Esophagus muscularis mucosa (tissue), 3 donors: ENCODE data around the gene SLC25A13.

Experiments used
- CTCF ChIP-seq, 3 experiments: fragments of 200-600 bp in 2 of 3; fragments of 450-650 bp in 1 of 3; sonication (generic) in 2 of 3; IDR thresholded peaks; one replicate each; pipeline ENCODE4 v1.5.1; 2017 to 2019; ENCODE audit warnings: antibody characterized with exemption in 3 of 3, mild to moderate bottlenecking in 2 of 3, moderate library complexity in 1 of 3
- POLR2A ChIP-seq: fragments of 450-650 bp; IDR thresholded peaks from one replicate; pipeline ENCODE4 v1.6.1; 2017; ENCODE audit warnings: antibody characterized with exemption, moderate library complexity, mild to moderate bottlenecking, low read depth
- POLR2AphosphoS5 ChIP-seq, 2 donors: sonication (generic); formaldehyde crosslinking; IDR thresholded peaks; one replicate each; pipeline ENCODE4 v1.6.1; 2017; ENCODE audit warnings: antibody characterized with exemption in 2 of 2

- no peak for TF ChIP-seq CTCF (IDR thresholded peaks at IDR 0.05)
- TF ChIP-seq POLR2AphosphoS5 (IDR thresholded peaks at IDR 0.05): no peak
- TF ChIP-seq POLR2A: no peak
These were observed 10.4 kb upstream of the SLC25A13 start for GRCh38 chr7:96332325-96332724.
